Ishikawa (cell line): ENCODE results near the gene ACKR4.

Source experiments
- CEBPB ChIP-seq: IDR thresholded peaks from 2 replicates; pipeline ENCODE4 v1.6.1; 2012
- CREB1 ChIP-seq: IDR thresholded peaks from 2 replicates; pipeline ENCODE4 v1.6.1; 2012; ENCODE audit warnings: low read depth
- EGR1 ChIP-seq: IDR thresholded peaks from 2 replicates; pipeline ENCODE4 v1.6.1; 2012
- EP300 ChIP-seq: IDR thresholded peaks from 2 replicates; pipeline ENCODE4 v1.6.1; 2012; ENCODE audit warnings: borderline replicate concordance
- FOXM1 ChIP-seq: IDR thresholded peaks from 2 replicates; pipeline ENCODE4 v1.6.1; 2012; ENCODE audit warnings: low read depth, borderline replicate concordance
- MAX ChIP-seq: IDR thresholded peaks from 2 replicates; pipeline ENCODE4 v1.6.1; 2012
- NFIC ChIP-seq: IDR thresholded peaks from 2 replicates; pipeline ENCODE4 v1.6.1; 2012
- RAD21 ChIP-seq: IDR thresholded peaks from 2 replicates; pipeline ENCODE4 v1.6.1; 2012; ENCODE audit warnings: low read depth
- REST ChIP-seq: IDR thresholded peaks from 2 replicates; pipeline ENCODE4 v1.6.1; 2012; ENCODE audit warnings: low read depth, mild to moderate bottlenecking
- TAF1 ChIP-seq: IDR thresholded peaks from 2 replicates; pipeline ENCODE4 v1.6.1; 2012; ENCODE audit warnings: low read depth, mild to moderate bottlenecking
- TCF12 ChIP-seq: IDR thresholded peaks from 2 replicates; pipeline ENCODE4 v1.6.1; 2012; ENCODE audit warnings: low read depth
- TEAD4 ChIP-seq: IDR thresholded peaks from 2 replicates; pipeline ENCODE4 v1.6.1; 2012
- USF1 ChIP-seq: IDR thresholded peaks from 2 replicates; pipeline ENCODE4 v1.6.1; 2012
- YY1 ChIP-seq: IDR thresholded peaks from 2 replicates; pipeline ENCODE4 v1.6.1; 2012; ENCODE audit warnings: low read depth
- ZBTB7A ChIP-seq: IDR thresholded peaks from 2 replicates; pipeline ENCODE4 v1.6.1; 2012; ENCODE audit warnings: low read depth

ACKR4 gene

GRCh38 chr3:132605374-132605792 is 8.3 kb downstream of the ACKR4 start:
- TF ChIP-seq YY1: no peak
- no peak for TF ChIP-seq TEAD4
- TF ChIP-seq CEBPB: no peak
- no peak for TF ChIP-seq TAF1
- no peak for TF ChIP-seq FOXM1
- TF ChIP-seq RAD21: no peak
- no peak for TF ChIP-seq TCF12
- no peak for TF ChIP-seq ZBTB7A
- no peak for TF ChIP-seq EP300

GRCh38 chr3:132606085-132606484 is 9.0 kb downstream of the ACKR4 start:
- TF ChIP-seq EP300 (no peak), RAD21 (no peak), TAF1 (no peak), MAX (no peak), FOXM1 (no peak), ZBTB7A (no peak), USF1 (no peak), CEBPB (no peak), REST (no peak), YY1 (no peak), TEAD4 (no peak), EGR1 (no peak), NFIC (no peak), CREB1 (no peak), TCF12 (no peak)

GRCh38 chr3:132615881-132616280 is 18.8 kb downstream of the ACKR4 start:
- TF ChIP-seq TCF12 (no peak), YY1 (no peak), USF1 (no peak), MAX (no peak), RAD21 (no peak), CEBPB (no peak)

GRCh38 chr3:132616780-132617179 is 19.7 kb downstream of the ACKR4 start:
- TF ChIP-seq TEAD4 (no peak), TAF1 (no peak), FOXM1 (no peak), CREB1 (no peak), RAD21 (no peak), USF1 (no peak), CEBPB (no peak), EGR1 (no peak), YY1 (no peak), MAX (no peak), NFIC (no peak), ZBTB7A (no peak), TCF12 (no peak), EP300 (no peak), REST (no peak)

- TF ChIP-seq TEAD4 (no peak), RAD21 (no peak), TCF12 (no peak), EGR1 (no peak), USF1 (no peak), NFIC (no peak), YY1 (no peak), REST (no peak), CREB1 (no peak), ZBTB7A (no peak), EP300 (no peak), TAF1 (no peak), MAX (no peak), CEBPB (no peak), FOXM1 (no peak)
Measured at GRCh38 chr3:132622148-132622547, 25.1 kb downstream of the ACKR4 start.
